ENCODE measurements around the gene B4GALT4. TPM values are rescaled to one million over a fixed set of nuclear protein-coding genes. Genes with fewer than 3 reads are reported as not detected.
"Not testable (repeated sequence)": the region's sequence is repeated elsewhere in the genome, so short reads cannot be mapped to it uniquely, and the experiment has no call there.

B4GALT4 gene
- total RNA-seq, 1 donor from 2014 or later = 50.6 TPM

DNA sequence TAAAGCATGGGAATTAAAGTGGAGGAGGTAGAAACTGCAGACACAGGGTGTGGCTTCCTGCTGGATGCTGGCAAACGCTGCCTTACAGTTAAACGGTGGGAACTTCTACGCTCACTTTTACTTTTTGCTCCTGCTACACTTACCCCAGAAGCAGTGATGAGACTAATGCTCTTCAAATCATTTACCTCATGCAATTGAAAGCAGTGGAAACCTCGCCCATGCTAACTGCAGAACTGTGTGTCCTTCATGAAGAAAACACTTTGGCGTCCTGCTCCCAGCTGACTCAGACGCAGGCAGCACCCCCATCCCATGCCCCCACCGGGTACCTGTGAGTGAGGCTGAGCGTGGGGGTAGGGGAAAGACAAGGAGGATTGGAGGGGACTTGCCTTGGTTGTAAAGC is 35.5 kb downstream of the B4GALT4 start:
- DNase-seq (ENCODE audit: low spot score) = peak; percentile 49

DNA sequence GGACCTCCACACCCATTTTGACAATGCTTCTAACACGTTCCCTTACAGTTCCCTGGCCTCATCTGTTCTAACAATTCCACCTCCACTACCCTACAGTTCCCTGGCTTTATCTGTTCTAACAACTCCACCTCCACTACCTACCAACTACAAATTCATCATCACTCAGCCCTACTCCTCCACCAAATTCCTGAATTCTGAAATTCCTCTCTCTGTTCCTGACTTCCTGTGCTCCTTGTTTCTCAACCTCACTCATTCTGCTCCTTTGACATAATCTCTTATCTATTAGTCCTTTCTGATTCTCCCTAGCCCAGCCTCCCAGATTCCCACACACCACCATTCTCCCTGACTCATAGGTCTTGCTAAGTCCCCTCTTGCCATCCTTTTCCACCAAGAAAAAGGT is 44.8 kb downstream of the B4GALT4 start:
- no peak for DNase-seq (ENCODE audit: low spot score)

DNA sequence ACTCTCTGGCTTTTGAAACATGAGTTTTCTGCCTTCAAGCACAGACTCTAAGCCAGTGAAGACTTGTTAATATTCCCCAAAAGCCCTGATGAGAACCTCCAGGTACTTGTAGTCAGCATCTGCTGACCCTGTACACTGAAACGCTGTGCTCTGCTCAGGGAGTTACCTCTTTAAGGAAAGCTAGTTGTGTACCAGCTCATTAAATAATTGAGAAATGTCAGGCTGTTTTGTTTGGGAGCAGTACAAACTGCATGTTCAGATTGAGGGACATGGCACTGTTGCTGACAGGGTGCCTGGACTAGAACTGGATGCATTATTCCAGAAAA is 45.6 kb downstream of the B4GALT4 start:
- peak; percentile 31 for DNase-seq (ENCODE audit: low spot score)

DNA sequence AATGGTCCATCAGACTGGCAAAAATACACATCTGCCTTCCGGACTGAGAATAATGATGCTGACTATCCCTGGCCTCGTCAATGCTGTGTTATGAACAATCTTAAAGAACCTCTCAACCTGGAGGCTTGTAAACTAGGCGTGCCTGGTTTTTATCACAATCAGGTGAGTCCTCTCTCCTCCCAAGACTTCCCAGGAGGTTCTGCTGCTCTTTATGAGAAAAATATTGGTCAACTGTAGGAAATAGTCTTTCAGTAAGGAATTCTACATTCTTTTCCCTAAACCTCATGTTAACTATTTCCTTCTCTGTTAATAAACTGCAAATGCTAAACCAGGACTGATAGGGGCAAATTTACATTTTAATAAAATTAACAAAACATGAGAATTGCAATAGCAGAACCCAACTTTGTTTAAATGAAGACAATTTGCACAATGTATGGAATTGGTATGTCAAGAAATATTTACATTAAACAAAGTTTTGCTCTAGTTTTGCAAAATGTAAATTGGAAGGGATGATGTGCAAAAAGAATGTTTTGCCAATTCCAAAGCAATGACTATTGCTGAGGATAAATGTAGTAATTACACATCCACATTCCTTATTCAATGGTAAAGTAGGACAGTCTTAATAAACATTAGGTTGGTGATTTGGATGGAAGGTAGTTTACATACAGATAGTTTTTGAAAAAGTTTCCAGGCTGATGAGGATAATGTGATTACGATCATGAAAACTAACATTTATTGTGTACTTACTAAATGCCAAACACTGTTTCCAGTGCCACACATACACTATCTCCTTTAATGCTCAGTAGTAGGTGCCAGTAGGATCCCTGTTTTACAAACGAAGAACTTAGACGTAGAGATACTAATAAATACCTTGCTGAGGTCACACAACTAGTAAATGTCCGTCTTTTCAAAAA is 46.2 kb downstream of the B4GALT4 start:
- no peak for DNase-seq (ENCODE audit: low spot score)

DNA sequence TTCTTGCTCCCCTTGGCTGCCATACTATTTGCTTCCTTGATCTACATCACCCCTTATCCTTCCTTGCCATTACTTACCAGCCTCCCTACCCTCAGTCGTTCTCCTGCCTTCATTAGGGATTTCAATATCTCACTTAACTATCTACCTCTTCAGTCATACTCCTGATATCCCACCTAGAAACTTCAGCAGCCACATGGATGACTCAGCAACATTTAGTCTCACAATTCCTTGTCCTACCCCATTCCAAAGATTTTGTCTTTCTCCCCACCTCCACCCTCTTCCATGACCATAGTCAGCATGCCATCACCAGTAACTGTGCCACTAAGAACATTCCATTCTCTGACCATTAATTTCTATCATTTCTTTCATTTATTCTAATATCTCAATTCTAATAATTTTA is 48.9 kb downstream of the B4GALT4 start:
- DNase-seq (ENCODE audit: low spot score) = no peak

DNA sequence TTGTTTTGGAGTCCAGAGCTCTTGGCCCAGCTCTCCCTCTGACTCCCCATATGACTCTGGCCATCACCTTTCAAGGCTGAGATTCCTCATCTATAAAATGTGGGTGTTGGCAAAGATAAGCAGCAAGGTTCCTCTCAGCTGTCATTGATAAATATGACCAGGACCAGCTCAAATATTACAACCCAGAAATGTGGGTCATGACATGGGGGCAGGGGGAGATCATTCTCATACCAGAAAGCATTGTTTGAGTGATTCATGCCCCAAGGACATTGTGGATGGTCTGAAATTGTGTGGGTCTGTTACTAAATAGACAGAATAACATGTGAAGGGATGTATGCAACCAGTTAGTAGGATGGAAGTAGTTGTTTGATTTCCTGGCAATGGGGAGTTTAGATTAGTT is 53.4 kb downstream of the B4GALT4 start:
- DNase-seq (ENCODE audit: low spot score) = no peak

DNA sequence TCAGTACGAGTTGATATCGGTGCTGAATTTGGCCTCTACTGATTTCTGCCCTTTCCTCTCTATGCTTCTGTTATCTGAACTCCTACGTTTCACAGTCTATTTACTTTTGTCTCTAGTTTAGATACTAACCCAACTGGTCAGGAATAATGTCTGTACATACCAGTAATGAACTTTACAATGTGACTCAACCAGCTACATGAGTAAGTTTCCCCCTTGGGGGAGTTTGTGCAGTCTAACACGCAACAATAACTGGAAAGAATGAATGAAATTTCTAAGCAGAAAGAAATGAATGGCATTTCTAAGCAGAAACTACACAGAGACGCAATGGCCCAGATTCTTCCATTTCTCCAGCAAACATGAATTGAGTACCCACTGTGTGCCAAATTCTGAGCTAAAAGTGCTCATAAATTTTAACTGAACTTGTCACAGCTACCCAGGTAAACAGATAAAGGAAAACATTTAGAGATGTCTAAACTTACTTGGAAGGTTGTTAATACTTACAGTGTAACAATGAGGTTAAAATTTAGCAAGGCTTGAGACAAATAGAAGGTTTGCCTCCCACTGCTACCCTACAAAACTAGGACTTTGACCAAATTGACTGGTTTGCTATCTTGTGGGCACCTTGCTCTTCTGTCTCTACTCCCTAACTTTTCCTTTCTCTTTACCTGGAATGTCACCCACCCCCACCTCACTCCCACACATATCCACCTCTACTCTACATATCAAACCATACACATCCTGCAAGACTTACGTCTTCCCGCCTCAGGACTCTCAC is 55.7 kb downstream of the B4GALT4 start:
- DNase-seq (ENCODE audit: low spot score) = no peak

DNA sequence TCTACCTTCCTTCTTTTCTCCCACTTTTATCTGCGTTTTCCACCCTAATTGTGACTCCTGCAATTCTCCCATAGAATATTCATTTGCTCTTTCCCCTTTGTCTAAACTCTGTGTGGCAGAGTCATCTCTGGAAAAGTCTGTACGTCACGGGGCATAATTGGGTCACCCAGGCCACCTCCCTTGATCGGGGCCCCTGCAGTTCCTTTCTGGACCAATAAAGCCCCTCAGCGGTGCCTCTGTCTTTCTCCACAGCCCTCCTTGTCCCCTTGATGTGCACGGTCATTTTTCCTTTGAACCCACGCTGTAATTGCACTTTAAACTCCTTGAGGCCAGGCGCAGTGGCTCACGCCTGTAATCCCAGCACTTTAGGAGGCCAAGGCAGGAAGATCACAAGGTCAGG is 56.6 kb downstream of the B4GALT4 start:
- DNase-seq (ENCODE audit: low spot score) = no peak

DNA sequence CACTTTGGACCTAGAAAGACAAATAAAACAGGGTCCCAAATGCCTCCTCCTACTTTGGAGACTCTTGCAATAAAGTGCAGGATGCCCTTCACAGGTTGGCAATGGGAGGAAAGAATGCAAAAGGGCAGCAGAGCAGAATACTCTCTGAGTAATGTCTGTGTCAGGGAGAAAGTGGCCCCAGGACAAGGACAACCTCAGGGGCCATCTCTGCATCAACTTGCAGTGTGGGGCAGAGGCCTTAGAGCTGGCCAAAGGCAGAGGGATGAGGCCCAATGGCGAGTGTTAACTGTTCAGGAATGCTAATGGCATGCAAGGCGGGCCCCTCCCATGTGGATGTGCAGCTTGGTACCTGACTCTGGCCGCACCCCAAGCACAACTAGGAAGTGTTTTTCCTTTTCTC is 58.9 kb downstream of the B4GALT4 start:
- no peak for DNase-seq (ENCODE audit: low spot score)

DNA sequence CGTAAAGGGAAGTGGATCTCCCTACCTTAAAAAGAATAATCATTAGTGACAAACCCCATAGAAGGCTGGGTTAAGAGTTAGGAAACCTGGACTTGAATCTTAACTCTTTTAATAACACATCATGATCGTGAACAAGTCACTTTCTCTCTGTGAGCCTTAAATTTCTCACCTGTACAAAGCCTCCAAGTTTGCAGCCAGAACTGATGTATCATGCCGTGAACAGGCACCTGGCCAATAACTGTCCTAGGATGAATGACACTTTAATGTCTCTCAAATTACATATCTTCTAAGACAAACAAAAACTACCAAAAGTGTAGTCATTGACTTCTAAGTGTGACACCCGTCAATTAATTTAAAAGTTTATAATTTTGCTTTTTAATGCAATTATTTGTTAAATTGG is 63.4 kb downstream of the B4GALT4 start:
- no peak for DNase-seq (ENCODE audit: low spot score)

DNA sequence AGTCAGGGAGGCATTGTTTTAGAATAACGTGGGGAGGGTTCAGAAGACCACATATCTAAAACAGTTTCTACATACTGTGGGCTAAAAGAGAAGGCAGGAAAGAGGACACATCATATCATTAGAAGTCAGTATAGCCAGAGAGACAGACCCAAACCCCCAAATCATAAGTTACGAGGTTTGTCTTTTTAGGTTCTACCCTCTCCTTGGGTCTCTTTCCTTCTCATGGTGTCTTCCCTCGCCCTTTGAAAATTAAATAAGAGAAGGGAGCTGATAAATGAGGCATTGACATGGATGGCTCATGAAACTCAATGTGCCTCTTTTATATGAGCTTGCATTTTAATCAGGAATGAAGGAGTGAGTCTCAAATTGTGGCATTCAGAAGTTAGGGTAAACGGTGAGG is 63.9 kb downstream of the B4GALT4 start:
- DNase-seq (ENCODE audit: low spot score) = no peak

DNA sequence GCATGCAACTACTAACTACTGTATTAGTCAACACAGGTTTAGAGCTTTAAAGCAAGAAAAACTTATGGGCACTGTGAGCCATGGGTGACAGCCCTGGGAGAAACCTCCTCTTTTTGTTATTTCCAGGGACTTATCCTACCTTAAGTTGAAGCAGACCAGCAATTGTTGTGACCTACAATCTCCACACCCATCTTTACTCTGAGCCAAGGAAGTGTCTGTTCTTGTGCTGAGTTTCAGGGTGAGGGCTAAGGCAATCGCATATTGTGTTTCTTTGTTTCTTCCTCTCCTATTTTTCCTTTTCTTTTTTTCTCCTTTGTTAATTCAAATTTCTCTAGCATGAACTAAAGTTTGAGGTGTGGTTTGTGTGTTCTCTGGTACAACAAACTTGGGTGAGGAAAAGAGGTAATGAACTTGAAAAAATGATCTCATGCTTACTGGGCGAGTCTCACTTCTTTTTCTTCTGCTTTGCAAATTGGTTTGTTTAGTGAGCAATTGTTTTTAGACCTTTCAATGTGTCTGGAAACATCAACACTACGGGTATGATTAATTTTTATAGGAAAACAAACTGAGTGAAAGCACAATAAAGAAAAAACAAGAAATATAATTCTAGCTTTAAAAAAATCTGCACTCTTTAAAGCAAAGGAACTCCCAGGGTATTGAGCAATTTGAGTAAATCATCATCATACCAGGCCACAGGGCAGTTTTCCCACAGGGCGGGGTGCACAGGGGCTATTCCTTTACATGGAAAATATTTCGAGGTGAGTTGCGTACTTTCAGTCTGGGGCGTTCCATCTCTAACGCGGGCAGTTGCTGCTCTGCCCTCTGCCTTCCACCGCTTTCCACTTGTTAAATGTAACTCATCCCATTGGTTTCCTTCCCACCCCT is 64.6 kb downstream of the B4GALT4 start:
- peak; percentile 18 for DNase-seq (ENCODE audit: low spot score)

DNA sequence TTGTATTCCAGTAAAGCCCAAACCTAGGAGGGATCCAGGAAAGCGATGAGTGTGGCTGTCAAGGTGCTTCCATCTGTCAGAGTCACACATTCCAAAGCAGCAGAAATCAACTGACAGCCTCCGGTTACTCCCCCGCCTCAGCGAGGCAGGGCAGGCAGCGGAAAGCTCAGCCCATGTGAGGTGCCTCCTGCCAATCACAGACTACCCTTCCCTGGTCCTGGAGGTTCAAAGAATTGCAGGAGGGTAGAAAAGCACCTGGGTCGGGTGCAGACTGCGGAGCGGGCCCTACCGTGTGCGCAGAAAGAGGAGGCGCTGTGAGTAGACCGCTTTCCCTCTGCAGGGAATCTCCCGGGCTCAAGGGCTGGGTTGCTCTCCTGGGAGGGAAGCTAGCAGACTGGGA is 67.4 kb downstream of the B4GALT4 start, which contains the start of gene UPK1B:
Gene UPK1B (plus strand): TSS at position 274 of the 400 bp plus-strand sequence. CDS start 13,144 bp downstream, outside the sequence.
- no peak for DNase-seq (ENCODE audit: low spot score)

DNA sequence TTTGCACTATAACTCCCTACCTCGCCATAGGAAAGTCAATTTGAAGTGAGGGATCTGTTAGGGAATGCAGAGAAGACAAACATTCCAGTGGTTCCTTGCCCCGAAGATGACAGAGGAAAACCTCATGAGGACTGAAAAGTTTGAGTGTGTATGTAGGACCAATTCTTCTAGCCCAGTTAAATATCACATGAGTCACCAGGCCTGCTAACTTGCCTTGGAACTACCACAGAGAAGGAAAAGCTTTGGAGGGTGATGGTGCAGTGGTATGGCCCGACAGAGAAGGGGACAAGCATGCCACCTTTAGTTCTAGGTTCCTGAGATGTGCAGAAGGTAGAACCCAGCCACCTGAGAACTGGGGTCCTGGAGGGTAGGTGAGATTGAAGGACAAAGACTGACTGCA is 69.9 kb downstream of the B4GALT4 start:
- no peak for DNase-seq (ENCODE audit: low spot score)

DNA sequence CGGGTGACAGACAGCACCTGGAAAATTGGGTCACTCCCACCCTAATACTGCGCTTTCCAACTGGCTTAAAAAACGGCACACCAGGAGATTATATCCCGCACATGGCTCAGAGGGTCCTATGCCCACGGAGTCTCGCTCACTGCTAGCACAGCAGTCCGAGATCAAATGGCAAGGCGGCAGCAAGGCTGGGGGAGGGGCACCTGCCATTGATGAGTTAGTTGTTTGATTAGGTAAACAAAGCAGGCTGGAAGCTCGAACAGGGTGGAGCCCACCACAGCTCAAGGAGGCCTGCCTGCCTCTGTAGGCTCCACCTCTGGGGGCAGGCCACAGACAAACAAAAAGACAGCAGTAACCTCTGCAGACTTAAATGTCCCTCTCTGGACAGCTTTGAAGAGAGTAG is 75.9 kb downstream of the B4GALT4 start:
- DNase-seq (ENCODE audit: low spot score) = not testable (repeated sequence)

Other genes with a start within 250 kb of the B4GALT4 start
- 7.7 TPM for gene IGSF11, start 206.0 kb downstream of the B4GALT4 start, total RNA-seq (ENCODE audit: insufficient read depth, low replicate concordance)
- gene TEX55, start 94.7 kb downstream of the B4GALT4 start, total RNA-seq (ENCODE audit: insufficient read depth, low replicate concordance) = not detected
- 52.0 TPM for gene UPK1B, start 67.3 kb downstream of the B4GALT4 start, total RNA-seq (ENCODE audit: insufficient read depth, low replicate concordance)
- gene ARHGAP31, start 53.5 kb upstream of the B4GALT4 start, total RNA-seq (ENCODE audit: insufficient read depth, low replicate concordance) = 9.4 TPM
- gene TMEM39A, start 222.7 kb upstream of the B4GALT4 start, total RNA-seq (ENCODE audit: insufficient read depth, low replicate concordance) = 45.7 TPM
- gene POGLUT1, start 228.1 kb upstream of the B4GALT4 start, total RNA-seq (ENCODE audit: insufficient read depth, low replicate concordance) = 12.3 TPM